ENCODE results near the gene MCAT.

Gene MCAT

DNA sequence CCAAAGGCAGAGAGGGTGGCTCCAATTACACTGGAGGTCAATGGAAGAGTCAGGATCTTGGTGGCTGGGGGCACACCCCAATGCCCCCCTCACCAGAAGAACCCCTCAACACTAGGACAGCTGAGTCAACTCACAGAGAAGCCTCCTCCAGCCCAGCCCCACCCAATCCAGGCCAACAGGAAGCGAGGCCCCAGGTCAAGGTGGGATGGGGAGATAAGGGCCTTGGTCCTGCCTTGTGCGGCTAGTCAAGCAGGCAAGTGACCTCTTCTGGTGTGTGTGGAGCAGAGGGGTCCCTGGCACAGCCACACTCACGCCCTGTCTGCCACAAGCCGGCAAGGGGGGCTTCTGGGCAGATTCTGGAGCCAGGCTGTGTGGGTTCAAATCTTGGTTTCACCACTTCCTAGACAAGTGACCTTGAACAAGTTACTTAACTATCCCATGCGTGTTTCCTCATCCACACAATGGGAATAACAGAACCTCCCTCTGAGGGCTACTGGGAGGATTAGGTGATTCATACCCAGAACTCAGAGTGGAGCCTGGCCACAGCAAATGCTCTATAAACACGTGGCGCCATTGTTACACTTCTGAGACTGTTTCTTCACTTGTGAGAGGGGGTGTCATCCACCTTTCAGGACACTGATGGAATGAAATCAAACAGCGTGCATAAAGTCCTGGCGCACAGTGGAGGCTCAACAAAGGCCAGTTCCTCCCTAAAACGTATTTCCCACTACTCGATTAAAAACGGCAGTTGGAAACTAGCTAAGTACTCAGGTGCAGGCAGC is 40.5 kb upstream of the MCAT start:
- TF ChIP-seq, protein P1, sequence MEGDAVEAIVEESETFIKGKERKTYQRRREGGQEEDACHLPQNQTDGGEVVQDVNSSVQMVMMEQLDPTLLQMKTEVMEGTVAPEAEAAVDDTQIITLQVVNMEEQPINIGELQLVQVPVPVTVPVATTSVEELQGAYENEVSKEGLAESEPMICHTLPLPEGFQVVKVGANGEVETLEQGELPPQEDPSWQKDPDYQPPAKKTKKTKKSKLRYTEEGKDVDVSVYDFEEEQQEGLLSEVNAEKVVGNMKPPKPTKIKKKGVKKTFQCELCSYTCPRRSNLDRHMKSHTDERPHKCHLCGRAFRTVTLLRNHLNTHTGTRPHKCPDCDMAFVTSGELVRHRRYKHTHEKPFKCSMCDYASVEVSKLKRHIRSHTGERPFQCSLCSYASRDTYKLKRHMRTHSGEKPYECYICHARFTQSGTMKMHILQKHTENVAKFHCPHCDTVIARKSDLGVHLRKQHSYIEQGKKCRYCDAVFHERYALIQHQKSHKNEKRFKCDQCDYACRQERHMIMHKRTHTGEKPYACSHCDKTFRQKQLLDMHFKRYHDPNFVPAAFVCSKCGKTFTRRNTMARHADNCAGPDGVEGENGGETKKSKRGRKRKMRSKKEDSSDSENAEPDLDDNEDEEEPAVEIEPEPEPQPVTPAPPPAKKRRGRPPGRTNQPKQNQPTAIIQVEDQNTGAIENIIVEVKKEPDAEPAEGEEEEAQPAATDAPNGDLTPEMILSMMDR (IDR thresholded peaks at IDR 0.05; ENCODE audit: control insufficient read depth, extremely low read depth, insufficient read depth), result no peak
- no peak for DNase-seq (ENCODE audit: low read depth)
- H3K4me3 ChIP-seq (ENCODE audit: low read depth, low read length), result no peak overlapping the region

DNA sequence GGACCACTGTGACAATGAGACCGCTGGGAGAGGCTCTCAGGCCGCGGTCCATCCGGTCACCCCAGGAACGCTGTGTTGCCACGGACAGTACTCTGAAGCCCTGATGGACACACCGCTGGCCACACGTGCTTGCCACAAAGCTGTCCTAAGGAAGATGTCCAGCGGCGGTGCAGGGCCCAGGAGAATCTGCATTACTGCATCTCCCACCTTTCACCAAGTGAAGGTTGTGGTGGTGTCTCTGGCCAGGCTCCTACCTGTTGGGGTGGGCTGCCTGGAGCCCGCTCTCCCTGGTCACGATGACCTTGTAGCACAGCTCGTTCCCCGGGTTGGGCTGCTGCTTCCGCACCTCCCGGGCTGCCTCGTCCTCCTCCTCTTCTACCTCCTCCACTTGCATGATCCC is 39.5 kb upstream of the MCAT start:
- no peak for DNase-seq (ENCODE audit: low read depth)
- TF ChIP-seq, protein P1 (IDR thresholded peaks at IDR 0.05; ENCODE audit: control insufficient read depth, extremely low read depth, insufficient read depth), result no peak
- no peak overlapping the region for H3K4me3 ChIP-seq (ENCODE audit: low read depth, low read length)

DNA sequence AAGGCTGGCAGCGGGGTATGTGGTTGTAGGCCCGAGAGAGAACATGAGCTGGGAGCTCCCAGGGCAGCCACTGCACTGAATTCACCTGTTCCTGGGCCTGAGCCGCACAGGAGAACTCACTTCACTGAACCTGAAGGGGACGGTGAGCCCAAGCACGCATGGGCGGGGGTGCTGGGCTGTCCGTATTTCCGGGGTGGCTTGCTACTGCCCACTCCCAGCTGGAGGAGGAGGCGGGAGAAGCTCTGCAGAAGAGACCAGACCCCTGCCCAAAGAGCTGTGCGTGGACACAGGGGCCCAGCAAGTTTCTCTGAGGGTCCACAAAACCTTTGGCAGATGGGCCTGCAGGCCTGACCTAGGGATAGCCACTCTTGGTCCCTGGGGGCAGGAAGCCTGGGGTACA is 38.9 kb upstream of the MCAT start:
- DNase-seq (ENCODE audit: low read depth), result no peak
- TF ChIP-seq, protein P1 (IDR thresholded peaks at IDR 0.05; ENCODE audit: control insufficient read depth, extremely low read depth, insufficient read depth), result no peak

DNA sequence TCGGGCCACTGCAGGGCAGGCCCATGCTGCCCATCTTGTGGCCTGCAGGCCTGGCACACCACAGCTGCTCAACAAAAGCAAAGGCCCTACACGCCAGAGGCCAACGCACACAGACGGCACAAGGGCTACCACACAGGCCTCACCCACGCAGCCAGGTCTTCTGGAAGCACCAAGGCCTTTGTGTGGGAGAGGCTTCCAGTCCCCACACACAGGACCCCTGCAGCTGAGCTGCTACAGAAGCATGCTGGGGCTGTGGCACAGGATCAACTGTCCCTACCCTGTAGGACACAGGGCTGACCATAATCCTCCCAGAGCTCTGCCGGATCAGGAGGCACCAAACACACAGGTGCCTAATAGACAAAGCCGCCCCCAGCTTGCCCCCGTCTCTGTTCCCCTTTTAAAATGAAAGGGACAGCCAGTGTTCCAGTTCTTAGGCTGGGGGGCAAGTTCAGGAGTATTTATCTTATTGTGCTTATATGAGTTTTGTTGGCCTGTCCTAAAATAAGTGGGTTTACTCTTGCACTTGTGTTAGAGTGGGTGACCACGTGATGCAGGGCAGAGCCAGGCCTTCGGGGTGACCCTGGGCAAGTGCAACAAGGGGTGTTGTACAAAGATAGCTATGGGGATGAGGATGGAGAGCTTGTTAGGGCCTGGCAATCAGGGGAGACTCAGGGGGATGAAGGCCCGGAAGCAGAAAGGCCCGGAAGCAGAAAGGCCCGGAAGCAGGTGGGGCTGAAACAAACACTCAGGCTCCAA is 38.3 kb upstream of the MCAT start:
- TF ChIP-seq, protein P1 (IDR thresholded peaks at IDR 0.05; ENCODE audit: control insufficient read depth, extremely low read depth, insufficient read depth), result no peak
- DNase-seq (ENCODE audit: low read depth), result no peak

More for the DNA sequence above, 38.9 kb upstream of the MCAT start:
- no peak overlapping the region for H3K4me3 ChIP-seq (ENCODE audit: low read depth, low read length)

DNA sequence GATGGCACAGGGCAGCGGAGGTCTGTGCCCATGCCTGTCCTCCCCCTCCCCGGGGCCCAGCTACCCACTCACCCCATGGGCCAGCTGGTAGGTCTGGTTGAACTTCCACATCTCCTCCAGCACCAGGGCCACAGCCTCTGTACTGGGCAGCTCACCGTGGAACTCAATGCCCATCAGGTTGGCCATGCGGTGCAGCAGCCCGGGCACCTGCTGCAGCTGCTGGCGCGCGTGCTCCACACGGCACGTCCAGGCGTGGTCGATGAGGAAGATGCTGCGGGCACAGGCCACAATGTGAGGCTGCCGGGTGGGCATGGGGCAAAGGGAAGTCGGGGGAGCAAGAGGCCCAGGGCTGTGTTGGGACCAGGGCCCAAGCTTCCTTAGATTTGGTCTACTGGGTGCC is 37.5 kb upstream of the MCAT start:
- TF ChIP-seq, protein P1 (IDR thresholded peaks at IDR 0.05; ENCODE audit: control insufficient read depth, extremely low read depth, insufficient read depth), result no peak
- no peak for DNase-seq (ENCODE audit: low read depth)
- H3K4me3 ChIP-seq (ENCODE audit: low read depth, low read length), result no peak overlapping the region

More for the DNA sequence above, 38.3 kb upstream of the MCAT start:
- H3K4me3 ChIP-seq (ENCODE audit: low read depth, low read length), result no peak overlapping the region

DNA sequence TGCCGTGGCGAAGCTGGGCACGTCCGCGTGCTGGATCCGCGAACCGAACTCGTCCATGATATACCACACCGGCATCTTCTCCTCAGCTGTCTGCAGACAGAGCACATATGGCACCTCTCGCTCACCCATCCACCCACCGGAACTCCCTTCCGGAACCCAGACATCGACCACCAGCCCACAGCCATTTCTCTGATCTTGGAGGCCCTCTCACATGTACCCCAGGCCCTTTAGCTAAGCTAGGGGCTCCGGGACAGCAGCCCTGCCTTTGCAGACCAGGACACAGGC is 36.7 kb upstream of the MCAT start:
- H3K4me3 ChIP-seq (ENCODE audit: low read depth, low read length), result no peak overlapping the region
- TF ChIP-seq, protein P1 (IDR thresholded peaks at IDR 0.05; ENCODE audit: control insufficient read depth, extremely low read depth, insufficient read depth), result no peak
- DNase-seq (ENCODE audit: low read depth), result no peak
